MCF 10A (cell line): Measurements from ENCODE around the gene MACF1. TPM values are rescaled to one million over a fixed set of nuclear protein-coding genes. Genes with fewer than 3 reads are reported as not detected.

ENCODE experiments used
- BruUV-seq: library from RNA; stranded (reverse); fragments of 400-500 nt; replicated peaks from 2 replicates; lab custom pipeline; 2021; lab: Mats Ljungman, UMichigan
- CTCF ChIA-PET: fragments of 300-600 bp; sonication (Branson Sonifier 250); formaldehyde crosslinking; extraction: SDS; loops from one replicate; lab custom pipeline; 2021; ENCODE audit warnings: antibody characterized with exemption, inconsistent platforms; lab: Yijun Ruan, JAX
- POLR2A ChIA-PET: fragments of 300-600, 350-650 bp; sonication (Branson Sonifier 250); formaldehyde crosslinking; extraction: SDS; loops from one replicate; lab custom pipeline; 2020; ENCODE audit warnings: antibody characterized with exemption, inconsistent platforms; lab: Yijun Ruan, JAX
- DNase-seq: peaks from one replicate; pipeline ENCODE4 v3.0.0-alpha.2; 2018; ENCODE audit not compliant: unreplicated experiment
- H3K27ac Mint-ChIP-seq: one replicate; pipeline ENCODE4 v1.8.0; 2022; ENCODE audit warnings: mild to moderate bottlenecking, low read depth, mixed read lengths; ENCODE audit not compliant: unreplicated experiment
- H3K27me3 Mint-ChIP-seq: one replicate; pipeline ENCODE4 v1.8.0; 2022; ENCODE audit warnings: mixed read lengths; ENCODE audit not compliant: insufficient read depth, unreplicated experiment
- H3K36me3 Mint-ChIP-seq: one replicate; pipeline ENCODE4 v1.8.0; 2022; ENCODE audit warnings: mild to moderate bottlenecking, moderate library complexity, mixed read lengths; ENCODE audit not compliant: insufficient read depth, unreplicated experiment
- H3K4me1 Mint-ChIP-seq: one replicate; pipeline ENCODE4 v1.8.0; 2022; ENCODE audit warnings: mixed read lengths; ENCODE audit not compliant: insufficient read depth, unreplicated experiment
- H3K4me3 Mint-ChIP-seq: one replicate; pipeline ENCODE4 v1.8.0; 2022; ENCODE audit warnings: mild to moderate bottlenecking, moderate library complexity, mixed read lengths; ENCODE audit not compliant: unreplicated experiment
- H3K9me3 Mint-ChIP-seq: one replicate; pipeline ENCODE4 v1.8.0; 2022; ENCODE audit warnings: mixed read lengths; ENCODE audit not compliant: unreplicated experiment
- CTCF ChIP-seq: fragments of 200-600 bp; IDR thresholded peaks from one replicate; pipeline ENCODE4 v1.8.0; 2022; ENCODE audit warnings: antibody characterized with exemption, mild to moderate bottlenecking; ENCODE audit not compliant: unreplicated experiment
- intact Hi-C: fragments of 100-400 bp; cut with micrococcal nuclease; formaldehyde crosslinking; loops from 2 replicates; pipeline ENCODE4 v1.14.1; 2022
- total RNA-seq: library from RNA; stranded (reverse); gene quantifications from 2 replicates; pipeline ENCODE4 v1.2.3, GENCODE V29; 2022

MACF1 gene
- total RNA-seq, 1 experiment from 2014 or later: 188 TPM

GRCh38 chr1:39224295-39224829 lies 19.9 kb downstream of the MACF1 start:
- H3K27ac Mint-ChIP-seq: no peak overlapping the region
- BruUV-seq: no TSS peak
- H3K9me3 Mint-ChIP-seq: no peaks in the 10 kb centered on the region
- no peaks in the 10 kb centered on the region for H3K36me3 Mint-ChIP-seq
- CTCF ChIA-PET: interaction anchor here (0.6 to 1.8 kb wide), 2 partner anchors 26 to 34 kb away, joined by 6 read pairs; no protein-coding TSS in a partner anchor
- no peak for TF ChIP-seq CTCF
- POLR2A ChIA-PET: interaction anchor here (2.2 kb wide), 1 partner anchor 10 kb away, joined by 11 read pairs; no protein-coding TSS in a partner anchor
- intact Hi-C loops: no loop called here
- H3K27me3 Mint-ChIP-seq: no peaks in the 10 kb centered on the region
- DNase-seq: no peak
- no peak overlapping the region for H3K4me3 Mint-ChIP-seq
- H3K4me1 Mint-ChIP-seq: peaks cover 13% of the 10 kb centered on the region

- no TSS peak for BruUV-seq
- Mint-ChIP-seq H3K27me3 (no peaks in the 10 kb centered on the region), H3K27ac (no peak overlapping the region), H3K36me3 (no peaks in the 10 kb centered on the region), H3K9me3 (no peaks in the 10 kb centered on the region), H3K4me3 (no peak overlapping the region), H3K4me1 (peaks cover 25% of the 10 kb centered on the region)
- TF ChIP-seq CTCF: no peak
- intact Hi-C loops: no loop called here
- ChIA-PET CTCF (interaction anchor here (0.7 to 1.6 kb wide), 4 partner anchors 13 to 128 kb away, joined by 3 to 4 read pairs (median 4); no protein-coding TSS in a partner anchor), POLR2A (interaction anchor here (1.3 to 1.5 kb wide), 2 partner anchors 11 to 24 kb away, joined by 3 to 6 read pairs; no protein-coding TSS in a partner anchor)
- DNase-seq: no peak
These were observed 22.3 kb downstream of the MACF1 start for GRCh38 chr1:39226836-39227235.

GRCh38 chr1:39228252-39228651 lies 23.8 kb downstream of the MACF1 start:
- no peak for TF ChIP-seq CTCF
- POLR2A ChIA-PET: no interaction called here
- intact Hi-C loops: no loop called here
- no peak for DNase-seq
- H3K4me3 Mint-ChIP-seq: no peak overlapping the region
- H3K27ac Mint-ChIP-seq: no peak overlapping the region
- H3K4me1 Mint-ChIP-seq: peaks cover 25% of the 10 kb centered on the region
- H3K27me3 Mint-ChIP-seq: no peaks in the 10 kb centered on the region
- no TSS peak for BruUV-seq
- H3K9me3 Mint-ChIP-seq: no peaks in the 10 kb centered on the region
- H3K36me3 Mint-ChIP-seq: no peaks in the 10 kb centered on the region
- CTCF ChIA-PET: interaction anchor here (1.6 kb wide), 1 partner anchor 36 kb away, joined by 3 read pairs; no protein-coding TSS in a partner anchor

- no peak overlapping the region for H3K4me3 Mint-ChIP-seq
- H3K27me3 Mint-ChIP-seq: no peaks in the 10 kb centered on the region
- intact Hi-C loops: no loop called here
- H3K27ac Mint-ChIP-seq: no peak overlapping the region
- no peaks in the 10 kb centered on the region for H3K9me3 Mint-ChIP-seq
- peaks cover 19% of the 10 kb centered on the region for H3K4me1 Mint-ChIP-seq
- ChIA-PET CTCF (interaction anchor here (1.6 kb wide), 1 partner anchor 37 kb away, joined by 3 read pairs; no protein-coding TSS in a partner anchor), POLR2A (interaction anchor here (0.5 kb wide), 1 partner anchor 714 kb away, joined by 3 read pairs; no protein-coding TSS in a partner anchor)
- no peaks in the 10 kb centered on the region for H3K36me3 Mint-ChIP-seq
- DNase-seq: no peak
- no peak for TF ChIP-seq CTCF
- BruUV-seq: no TSS peak
These were observed 25.0 kb downstream of the MACF1 start for GRCh38 chr1:39229504-39229903.
